ENCODE results near the gene MRPS31. TPM values are rescaled to one million over a fixed set of nuclear protein-coding genes. Genes with fewer than 3 reads are reported as not detected.
A peak's percentile ranks its signal among the peaks of the same experiment; 100 is the strongest.

MRPS31 gene
- total and polyA plus RNA-seq, 3 experiments from 2014 or later, result 36.7 to 44.2 (median 38.6) TPM

GRCh38 chr13:40809471-40809870 is 38.5 kb upstream of the MRPS31 start:
- no peaks in the 10 kb centered on the region for H3K27me3 ChIP-seq (ENCODE audit: insufficient read depth, low read length, poor library complexity, severe bottlenecking)
- peaks cover 21% of the 10 kb centered on the region for H3K36me3 ChIP-seq (ENCODE audit: insufficient read depth, low read length)
- H3K4me1 ChIP-seq (ENCODE audit: insufficient read depth, low read length), result no peaks in the 10 kb centered on the region
- no peaks in the 10 kb centered on the region for H3K4me1 Mint-ChIP-seq
- CTCF ChIA-PET, result no interaction called here
- H3K27ac Mint-ChIP-seq, result peak overlapping the region in 1 of 8 donors; percentile 15
- H3K27me3 Mint-ChIP-seq, result no peaks in the 10 kb centered on the region
- H3K4me3 Mint-ChIP-seq, result no peak overlapping the region
- H3K36me3 Mint-ChIP-seq, result peaks cover 21 to 89% (median 41%) of the 10 kb centered on the region in 3 donors
- H3K9me3 Mint-ChIP-seq, result peaks cover 0 to 2% (median 0%) of the 10 kb centered on the region in 5 donors
- DNase-seq, result no peak
- H3K27ac ChIP-seq (ENCODE audit: low read depth, low read length), result no peak overlapping the region
- no peaks in the 10 kb centered on the region for H3K9me3 ChIP-seq (ENCODE audit: low read length)
- POLR2A ChIA-PET, result no interaction called here
- H3K4me3 ChIP-seq (ENCODE audit: low read length), result no peak overlapping the region

GRCh38 chr13:40806241-40806640 is 35.3 kb upstream of the MRPS31 start:
- Histone ChIP-seq H3K36me3 (ENCODE audit: insufficient read depth, low read length) (peaks cover 31% of the 10 kb centered on the region), H3K27ac (ENCODE audit: low read depth, low read length) (no peak overlapping the region), H3K4me1 (ENCODE audit: insufficient read depth, low read length) (no peaks in the 10 kb centered on the region), H3K27me3 (ENCODE audit: insufficient read depth, low read length, poor library complexity, severe bottlenecking) (no peaks in the 10 kb centered on the region), H3K4me3 (ENCODE audit: low read length) (no peak overlapping the region), H3K9me3 (ENCODE audit: low read length) (no peaks in the 10 kb centered on the region)
- peak overlapping the region in 2 of 8 donors; percentile 25 to 29 for H3K27ac Mint-ChIP-seq
- ChIA-PET CTCF (no interaction called here), POLR2A (no interaction called here)
- no peaks in the 10 kb centered on the region for H3K9me3 Mint-ChIP-seq
- H3K4me1 Mint-ChIP-seq, result no peaks in the 10 kb centered on the region
- H3K27me3 Mint-ChIP-seq, result no peaks in the 10 kb centered on the region
- H3K36me3 Mint-ChIP-seq, result peaks cover 9 to 92% (median 29%) of the 10 kb centered on the region in 3 donors
- no peak for DNase-seq
- H3K4me3 Mint-ChIP-seq, result no peak overlapping the region

GRCh38 chr13:40803316-40803715 is 32.3 kb upstream of the MRPS31 start:
- peaks cover 28% of the 10 kb centered on the region for H3K36me3 ChIP-seq (ENCODE audit: insufficient read depth, low read length)

GRCh38 chr13:40801255-40802217 is 30.5 kb upstream of the MRPS31 start:
- Histone ChIP-seq H3K27me3 (ENCODE audit: insufficient read depth, low read length, poor library complexity, severe bottlenecking) (no peaks in the 10 kb centered on the region), H3K4me3 (ENCODE audit: low read length) (no peak overlapping the region), H3K36me3 (ENCODE audit: insufficient read depth, low read length) (peaks cover 18% of the 10 kb centered on the region), H3K9me3 (ENCODE audit: low read length) (no peaks in the 10 kb centered on the region), H3K4me1 (ENCODE audit: insufficient read depth, low read length) (no peaks in the 10 kb centered on the region), H3K27ac (ENCODE audit: low read depth, low read length) (no peak overlapping the region)
- H3K4me3 Mint-ChIP-seq, result no peak overlapping the region
- H3K36me3 Mint-ChIP-seq, result peaks cover 0 to 86% (median 23%) of the 10 kb centered on the region in 3 donors
- peaks cover 4 to 11% (median 8%) of the 10 kb centered on the region in 3 donors for H3K4me1 Mint-ChIP-seq
- ChIA-PET CTCF (interaction anchor here (0.7 kb wide), 1 partner anchor 132 kb away, joined by 3 read pairs; no protein-coding TSS in a partner anchor), POLR2A (interaction anchor here (0.6 to 0.7 kb wide), 3 partner anchors 12 to 119 kb away, joined by 4 to 12 read pairs (median 6); no protein-coding TSS in a partner anchor)
- H3K9me3 Mint-ChIP-seq, result no peaks in the 10 kb centered on the region
- H3K27me3 Mint-ChIP-seq, result no peaks in the 10 kb centered on the region
- H3K27ac Mint-ChIP-seq, result peak overlapping the region in 5 of 8 donors; percentile 6 to 60 (median 29)
- no peak for DNase-seq

More at GRCh38 chr13:40803316-40803715, 32.3 kb upstream of the MRPS31 start:
- Histone ChIP-seq H3K4me1 (ENCODE audit: insufficient read depth, low read length) (no peaks in the 10 kb centered on the region), H3K27me3 (ENCODE audit: insufficient read depth, low read length, poor library complexity, severe bottlenecking) (no peaks in the 10 kb centered on the region), H3K27ac (ENCODE audit: low read depth, low read length) (no peak overlapping the region), H3K4me3 (ENCODE audit: low read length) (no peak overlapping the region), H3K9me3 (ENCODE audit: low read length) (no peaks in the 10 kb centered on the region)
- H3K36me3 Mint-ChIP-seq, result peaks cover 0 to 96% (median 29%) of the 10 kb centered on the region in 3 donors
- POLR2A ChIA-PET, result interaction anchor here (0.6 kb wide), 1 partner anchor 31 kb away, joined by 3 read pairs; no protein-coding TSS in a partner anchor
- CTCF ChIA-PET, result no interaction called here
- no peak for DNase-seq
- no peak overlapping the region for H3K4me3 Mint-ChIP-seq
- peaks cover 4 to 6% (median 6%) of the 10 kb centered on the region in 3 donors for H3K4me1 Mint-ChIP-seq
- no peaks in the 10 kb centered on the region for H3K9me3 Mint-ChIP-seq
- no peak overlapping the region for H3K27ac Mint-ChIP-seq
- H3K27me3 Mint-ChIP-seq, result no peaks in the 10 kb centered on the region

GRCh38 chr13:40800559-40800958 is 29.6 kb upstream of the MRPS31 start:
- Mint-ChIP-seq H3K27ac (peak overlapping the region in 1 of 8 donors; percentile 83), H3K27me3 (no peaks in the 10 kb centered on the region), H3K4me1 (peaks cover 8 to 13% (median 9%) of the 10 kb centered on the region in 3 donors), H3K9me3 (no peaks in the 10 kb centered on the region), H3K4me3 (no peak overlapping the region), H3K36me3 (peaks cover 0 to 85% (median 21%) of the 10 kb centered on the region in 3 donors)
- no peak overlapping the region for H3K4me3 ChIP-seq (ENCODE audit: low read length)
- no peak overlapping the region for H3K27ac ChIP-seq (ENCODE audit: low read depth, low read length)
- POLR2A ChIA-PET, result no interaction called here
- H3K9me3 ChIP-seq (ENCODE audit: low read length), result no peaks in the 10 kb centered on the region
- H3K36me3 ChIP-seq (ENCODE audit: insufficient read depth, low read length), result peaks cover 9% of the 10 kb centered on the region
- H3K27me3 ChIP-seq (ENCODE audit: insufficient read depth, low read length, poor library complexity, severe bottlenecking), result no peaks in the 10 kb centered on the region
- no peaks in the 10 kb centered on the region for H3K4me1 ChIP-seq (ENCODE audit: insufficient read depth, low read length)
- CTCF ChIA-PET, result interaction anchor here (0.7 kb wide), 1 partner anchor 133 kb away, joined by 3 read pairs; no protein-coding TSS in a partner anchor
- no peak for DNase-seq

- Mint-ChIP-seq H3K4me3 (no peak overlapping the region), H3K4me1 (peaks cover 9 to 13% (median 12%) of the 10 kb centered on the region in 3 donors)
- CTCF ChIA-PET, result interaction anchor here (0.9 kb wide), 1 partner anchor 14 kb away, joined by 3 read pairs; no protein-coding TSS in a partner anchor
Observed at GRCh38 chr13:40799508-40799907, 28.5 kb upstream of the MRPS31 start.

GRCh38 chr13:40798380-40798779 is 27.4 kb upstream of the MRPS31 start:
- no peaks in the 10 kb centered on the region for H3K27me3 Mint-ChIP-seq
- CTCF ChIA-PET, result interaction anchor here (0.9 to 1.1 kb wide), 3 partner anchors 14 to 33 kb away, joined by 3 read pairs; no protein-coding TSS in a partner anchor
- DNase-seq, result peak in 2 of 5 donors; percentile 15 to 31
- peaks cover 9 to 13% (median 12%) of the 10 kb centered on the region in 3 donors for H3K4me1 Mint-ChIP-seq
- H3K27me3 ChIP-seq (ENCODE audit: insufficient read depth, low read length, poor library complexity, severe bottlenecking), result no peaks in the 10 kb centered on the region
- no peak overlapping the region for H3K27ac ChIP-seq (ENCODE audit: low read depth, low read length)
- POLR2A ChIA-PET, result no interaction called here
- H3K9me3 Mint-ChIP-seq, result no peaks in the 10 kb centered on the region
- H3K4me3 Mint-ChIP-seq, result peak overlapping the region in 6 of 7 donors; percentile 43 to 74 (median 60)
- H3K27ac Mint-ChIP-seq, result peak overlapping the region in 7 of 8 donors; percentile 43 to 93 (median 70)
- peaks cover 9% of the 10 kb centered on the region for H3K36me3 ChIP-seq (ENCODE audit: insufficient read depth, low read length)
- no peaks in the 10 kb centered on the region for H3K4me1 ChIP-seq (ENCODE audit: insufficient read depth, low read length)
- H3K4me3 ChIP-seq (ENCODE audit: low read length), result peak overlapping the region; percentile 32
- H3K36me3 Mint-ChIP-seq, result peaks cover 0 to 87% (median 16%) of the 10 kb centered on the region in 3 donors
- H3K9me3 ChIP-seq (ENCODE audit: low read length), result no peaks in the 10 kb centered on the region

More at GRCh38 chr13:40799508-40799907, 28.5 kb upstream of the MRPS31 start:
- Histone ChIP-seq H3K4me1 (ENCODE audit: insufficient read depth, low read length) (no peaks in the 10 kb centered on the region), H3K27ac (ENCODE audit: low read depth, low read length) (no peak overlapping the region), H3K36me3 (ENCODE audit: insufficient read depth, low read length) (peaks cover 9% of the 10 kb centered on the region), H3K27me3 (ENCODE audit: insufficient read depth, low read length, poor library complexity, severe bottlenecking) (no peaks in the 10 kb centered on the region), H3K4me3 (ENCODE audit: low read length) (no peak overlapping the region), H3K9me3 (ENCODE audit: low read length) (no peaks in the 10 kb centered on the region)
- POLR2A ChIA-PET, result no interaction called here
- no peaks in the 10 kb centered on the region for H3K9me3 Mint-ChIP-seq
- no peak for DNase-seq
- H3K36me3 Mint-ChIP-seq, result peaks cover 0 to 86% (median 15%) of the 10 kb centered on the region in 3 donors
- H3K27ac Mint-ChIP-seq, result peak overlapping the region in 2 of 8 donors; percentile 36 to 93
- no peaks in the 10 kb centered on the region for H3K27me3 Mint-ChIP-seq

- H3K27me3 ChIP-seq (ENCODE audit: insufficient read depth, low read length, poor library complexity, severe bottlenecking), result no peaks in the 10 kb centered on the region
- H3K4me1 ChIP-seq (ENCODE audit: insufficient read depth, low read length), result no peaks in the 10 kb centered on the region
- H3K9me3 Mint-ChIP-seq, result no peaks in the 10 kb centered on the region
- H3K4me1 Mint-ChIP-seq, result peaks cover 22 to 31% (median 27%) of the 10 kb centered on the region in 3 donors
- no peak overlapping the region for H3K4me3 ChIP-seq (ENCODE audit: low read length)
- H3K4me3 Mint-ChIP-seq, result no peak overlapping the region
- no peaks in the 10 kb centered on the region for H3K9me3 ChIP-seq (ENCODE audit: low read length)
- no peak for DNase-seq
- H3K36me3 ChIP-seq (ENCODE audit: insufficient read depth, low read length), result peaks cover 2% of the 10 kb centered on the region
- H3K27ac ChIP-seq (ENCODE audit: low read depth, low read length), result no peak overlapping the region
- CTCF ChIA-PET, result no interaction called here
- peaks cover 0 to 76% (median 16%) of the 10 kb centered on the region in 3 donors for H3K36me3 Mint-ChIP-seq
- H3K27ac Mint-ChIP-seq, result peak overlapping the region in 6 of 8 donors; percentile 1 to 71 (median 35)
- POLR2A ChIA-PET, result no interaction called here
- H3K27me3 Mint-ChIP-seq, result no peaks in the 10 kb centered on the region
Observed at GRCh38 chr13:40796649-40797048, 25.7 kb upstream of the MRPS31 start.

Measured in CD8-positive, alpha-beta memory T cell (primary cell).